NOMO-1 treated with dmso at 0.1 percent for 144 hours (cell line): ENCODE results near the gene GSE1.

Experiments
- DNase-seq: peaks from one replicate; lab custom pipeline; 2025; ENCODE audit not compliant: unreplicated experiment; lab: John Stamatoyannopoulos, UW

The GSE1 gene

DNA sequence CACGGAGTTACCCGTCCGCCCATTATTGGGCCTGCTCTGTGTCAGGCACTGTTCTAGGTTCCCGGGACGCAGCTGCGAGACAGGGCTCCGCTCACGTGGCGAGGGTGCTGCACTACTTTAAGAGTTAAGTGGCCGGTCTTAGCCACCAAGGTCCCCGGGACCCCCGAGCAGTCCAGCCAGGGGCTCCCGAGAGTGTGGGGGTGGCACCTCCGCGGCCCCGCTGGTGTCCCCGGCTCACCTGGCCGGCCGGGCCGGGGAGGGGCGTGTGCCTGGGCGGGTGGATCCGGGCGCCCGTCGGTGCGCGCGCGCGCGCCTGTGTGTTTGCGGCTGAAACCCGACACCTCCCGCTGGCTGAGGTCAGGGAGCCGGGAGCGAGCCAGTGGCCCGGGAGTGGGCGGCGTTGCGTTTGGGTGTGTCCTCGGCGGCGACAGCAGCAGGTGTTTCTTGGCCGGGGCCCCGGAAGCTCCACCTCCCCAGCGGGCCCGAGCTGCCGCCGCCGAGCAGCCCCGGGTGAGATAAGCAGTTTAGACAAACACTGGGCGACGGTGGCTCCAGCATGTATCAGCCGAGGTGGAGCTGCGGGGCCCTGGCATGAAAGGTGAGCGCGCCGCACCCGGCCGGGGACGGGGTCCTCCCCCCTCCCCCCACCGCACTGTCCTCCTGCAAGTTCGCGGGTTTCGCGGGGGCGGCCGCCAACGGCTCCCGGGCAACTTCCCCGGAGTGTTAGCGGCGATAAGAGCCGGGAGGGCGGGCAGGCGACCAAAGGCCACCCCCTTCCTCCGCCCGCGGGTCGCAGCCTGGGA lies at the start of gene GSE1:
Gene GSE1, plus strand, starts transcription at position 522 of the 803 bp plus-strand sequence. Its CDS starts 70 bp downstream, at position 592.
- DNase-seq, result peak; percentile 72

GRCh38 chr16:85563515-85564276 lies 49.4 kb upstream of the GSE1 start:
- no peak for DNase-seq

- DNase-seq, result no peak
Measured at GRCh38 chr16:85564277-85565051, 48.7 kb upstream of the GSE1 start.

DNA sequence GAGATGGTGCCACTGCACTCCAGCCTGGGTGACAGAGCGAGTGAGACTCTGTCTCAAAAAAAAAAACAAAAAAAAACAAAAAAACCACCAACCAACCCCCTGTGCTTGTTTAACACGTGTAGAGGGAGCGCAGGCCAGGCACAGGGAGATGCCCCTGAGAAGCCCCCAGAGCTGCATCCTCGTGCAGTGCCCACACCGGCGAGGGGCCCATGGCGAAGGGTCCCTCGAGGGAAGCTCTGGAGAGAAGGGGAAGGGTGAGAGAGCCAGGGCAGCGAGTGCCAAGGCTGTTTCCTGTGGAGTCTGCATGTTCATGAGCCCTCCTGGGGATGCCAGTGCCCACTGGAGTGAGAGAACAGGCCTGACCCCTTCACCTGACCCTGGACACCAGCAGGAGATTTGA lies 47.8 kb upstream of the GSE1 start:
- no peak for DNase-seq

- DNase-seq, result no peak
Measured at GRCh38 chr16:85565801-85566526, 47.2 kb upstream of the GSE1 start.

GRCh38 chr16:85566561-85567100 lies 46.5 kb upstream of the GSE1 start:
- DNase-seq, result peak; percentile 75

DNA sequence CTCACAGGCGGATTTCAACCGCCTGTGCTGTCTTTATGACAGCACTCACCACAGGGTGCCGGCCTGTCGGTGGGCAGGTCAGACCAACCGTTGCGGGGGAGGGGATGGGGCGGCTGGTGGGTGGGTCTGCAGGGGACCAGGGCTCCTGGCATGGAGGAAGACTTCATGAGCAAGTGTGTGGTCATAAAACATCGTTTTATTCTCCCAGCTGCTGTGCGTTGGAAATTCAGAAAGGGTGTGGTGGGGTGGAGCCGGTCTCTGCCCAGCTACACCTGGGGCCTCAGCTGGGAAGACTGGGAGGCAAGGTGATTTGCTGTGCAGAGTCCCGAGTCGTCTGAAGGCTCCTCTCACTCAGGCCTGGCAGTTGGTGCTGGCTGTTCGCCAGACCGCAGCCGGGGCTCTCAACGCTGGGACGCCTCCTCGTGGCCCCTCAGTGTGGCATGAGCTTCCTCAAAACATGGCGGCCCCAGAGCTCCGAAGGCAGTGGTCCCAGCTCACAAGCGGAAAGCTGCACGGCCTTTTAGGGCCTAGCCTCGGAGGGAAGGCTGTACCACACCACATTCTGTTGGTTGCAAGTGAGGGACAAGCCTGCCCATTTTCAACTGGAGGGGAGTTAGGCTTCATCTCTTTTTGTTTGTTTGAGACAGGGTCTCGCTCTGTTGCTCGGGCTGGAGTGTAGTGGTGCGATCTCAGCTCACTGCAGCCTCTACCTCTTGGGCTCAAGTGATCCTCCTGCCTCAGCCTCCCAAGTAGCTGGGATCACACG lies 45.8 kb upstream of the GSE1 start:
- DNase-seq, result peak; percentile 82

DNA sequence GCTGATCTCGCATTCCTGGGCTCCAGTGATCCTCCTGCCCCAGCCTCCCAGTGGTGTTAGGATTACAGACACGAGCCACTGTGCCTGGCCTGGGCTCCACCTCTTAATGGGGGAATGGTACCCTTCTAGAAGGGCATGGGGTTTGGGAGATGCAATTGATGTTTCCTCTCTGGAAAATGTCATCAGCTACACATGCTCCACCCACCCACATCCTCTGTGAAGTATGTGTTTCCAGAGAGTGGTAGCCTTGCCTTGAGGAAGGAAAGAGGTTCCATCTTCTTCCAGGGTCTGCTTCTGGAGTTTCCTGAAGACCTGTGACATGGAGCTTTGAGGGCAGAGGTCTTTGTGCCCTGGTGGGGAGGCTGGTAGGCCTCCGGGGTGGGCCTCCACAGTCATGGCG lies 45.2 kb upstream of the GSE1 start:
- DNase-seq, result no peak

- peak; percentile 70 for DNase-seq
Measured at GRCh38 chr16:85568519-85568918, 44.6 kb upstream of the GSE1 start.

- no peak for DNase-seq
Measured at GRCh38 chr16:85569039-85569614, 44.0 kb upstream of the GSE1 start.

DNA sequence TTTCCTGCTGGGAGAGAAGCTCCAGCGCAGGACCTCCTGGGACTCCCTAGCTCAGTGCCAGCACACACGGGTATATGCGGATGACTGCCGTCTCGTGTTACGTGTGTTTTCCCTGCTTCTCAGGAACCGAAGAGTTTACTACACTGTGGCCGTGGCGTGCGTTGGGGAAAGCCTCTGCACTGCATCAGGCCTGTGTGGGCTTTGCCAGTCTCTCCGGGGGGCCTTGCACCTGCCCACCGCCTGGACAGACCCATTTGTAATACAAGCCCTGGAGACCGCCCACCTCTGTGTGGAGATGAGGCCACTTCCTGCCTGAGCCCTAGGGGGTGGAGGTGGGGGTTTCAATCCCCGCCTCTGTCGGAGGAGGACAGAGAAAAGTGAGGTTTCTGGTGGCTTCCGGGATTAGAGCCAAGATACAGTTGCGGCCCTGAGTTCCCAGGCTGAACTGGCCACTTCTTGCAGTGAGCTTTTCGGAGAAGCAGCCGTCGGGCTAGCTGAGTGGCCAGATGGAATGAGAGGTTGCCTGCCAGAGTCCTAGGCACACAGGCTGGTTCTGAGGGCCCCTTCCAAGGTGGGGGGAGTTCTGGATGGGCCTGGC lies 43.4 kb upstream of the GSE1 start:
- peak; percentile 94 for DNase-seq

GRCh38 chr16:85570213-85570734 lies 42.8 kb upstream of the GSE1 start:
- DNase-seq, result no peak

DNA sequence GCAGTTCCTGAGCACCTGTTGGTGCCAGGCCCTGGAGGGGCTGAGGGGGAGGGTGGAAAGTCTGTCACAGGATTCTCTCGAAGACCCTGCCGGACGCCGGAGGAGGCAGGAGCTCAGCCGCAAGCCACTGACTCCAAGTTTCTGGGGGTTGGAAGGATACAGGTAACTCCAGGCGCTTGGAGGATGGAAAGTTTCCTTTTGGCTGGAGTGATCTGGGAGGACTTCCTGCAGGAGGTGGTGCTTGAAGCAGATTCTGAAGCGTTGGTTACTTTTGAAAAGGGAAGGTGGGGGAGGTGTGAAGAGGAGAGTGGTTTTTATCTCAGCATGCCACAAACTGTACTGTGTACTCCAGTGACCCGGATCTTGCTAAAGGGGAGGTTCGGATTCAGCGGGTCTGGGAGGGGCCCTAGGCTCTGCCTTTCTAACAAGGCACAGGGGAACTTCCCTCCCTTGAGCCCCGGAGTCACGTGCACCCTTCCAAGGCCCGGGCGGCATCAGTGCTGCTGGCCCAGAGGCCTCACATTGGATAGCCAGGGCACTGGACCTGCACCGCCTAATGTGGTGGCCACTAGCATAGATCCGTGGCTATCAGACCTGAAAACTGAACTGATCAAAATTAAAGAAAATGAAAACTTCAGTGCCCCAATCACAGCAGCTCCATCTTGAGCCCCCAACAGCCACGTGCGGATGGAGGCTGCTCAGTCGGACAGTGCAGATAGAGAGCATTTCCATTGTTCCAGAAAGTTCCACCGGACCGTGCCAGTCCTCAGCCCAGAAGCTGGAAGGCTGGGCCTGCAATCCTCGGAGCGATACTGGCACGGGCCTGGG lies 42.2 kb upstream of the GSE1 start:
- DNase-seq, result peak; percentile 98

GRCh38 chr16:85571563-85571812 lies 41.6 kb upstream of the GSE1 start:
- DNase-seq, result no peak

DNA sequence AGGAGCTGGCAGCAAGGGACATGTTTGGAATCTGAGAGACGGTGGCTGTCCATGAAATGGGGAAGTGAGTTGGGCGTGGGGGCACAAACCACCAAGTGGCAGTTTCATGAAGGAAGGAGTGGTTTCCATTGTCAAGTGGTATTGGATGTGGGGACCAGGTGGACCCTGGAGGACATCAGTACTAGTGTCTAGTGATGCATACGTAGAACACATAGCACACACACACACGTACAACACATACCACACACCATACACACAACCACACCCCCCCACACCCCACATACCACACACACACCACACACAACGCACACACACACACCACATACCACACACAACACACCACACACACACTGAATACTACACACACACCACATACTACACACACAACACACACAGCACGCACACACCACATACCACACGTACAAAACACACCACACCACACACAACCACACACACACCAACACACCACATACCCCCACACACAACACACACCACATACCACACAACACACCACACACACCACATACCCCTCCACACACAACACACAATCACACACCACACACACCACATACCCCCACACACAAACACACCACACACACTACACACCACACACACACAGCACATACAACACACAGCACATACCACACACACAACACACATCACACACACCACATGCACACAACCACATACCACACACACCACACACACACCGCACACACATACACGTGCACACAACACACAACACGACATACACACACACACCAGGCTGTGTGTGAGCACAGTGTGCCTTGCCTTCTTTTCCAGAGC lies 41.1 kb upstream of the GSE1 start:
- peak; percentile 96 for DNase-seq

- DNase-seq, result no peak
Measured at GRCh38 chr16:85573045-85573695, 40.0 kb upstream of the GSE1 start.
